Spleen (tissue), 13 donors: ENCODE results near the gene MRPL18. TPM values are rescaled to one million over a fixed set of nuclear protein-coding genes. Genes with fewer than 3 reads are reported as not detected.

ENCODE experiments used
- DNase-seq: peaks from one replicate; pipeline ENCODE4 v3.0.0-alpha.2; 2020
- H3K27ac ChIP-seq, 8 donors: fragments of 200-600 bp; sonication (generic) in 7 of 8; 1 replicate in 4 of 8; 2 replicates in 4 of 8; pipeline versions ENCODE4 v1.5.0 to v1.8.0; 2016 to 2021; ENCODE audit warnings: inconsistent platforms in 4 of 8, mild to moderate bottlenecking in 4 of 8, moderate library complexity in 1 of 8
- H3K27me3 ChIP-seq, 7 donors: fragments of 200-600 bp; sonication (generic) in 6 of 7; replicated peaks in 1 of 7; 1 replicate in 4 of 7; 2 replicates in 3 of 7; pipeline versions ENCODE4 v1.5.0 to v1.8.0; 2016 to 2021; ENCODE audit warnings: inconsistent platforms in 3 of 7, mild to moderate bottlenecking in 1 of 7
- H3K36me3 ChIP-seq, 6 donors: fragments of 200-600 bp; sonication (generic) in 5 of 6; 1 replicate in 4 of 6; 2 replicates in 2 of 6; pipeline versions ENCODE4 v1.5.0 to v1.8.0; 2016 to 2021; ENCODE audit warnings: inconsistent platforms in 2 of 6
- H3K4me1 ChIP-seq, 6 donors: fragments of 200-600 bp; sonication (generic) in 5 of 6; 1 replicate in 3 of 6; 2 replicates in 3 of 6; pipeline versions ENCODE4 v1.5.0 to v1.8.0; 2016 to 2021; ENCODE audit warnings: inconsistent platforms in 3 of 6
- H3K4me3 ChIP-seq, 8 donors: fragments of 200-600 bp; sonication (generic) in 7 of 8; 1 replicate in 4 of 8; 2 replicates in 4 of 8; pipeline versions ENCODE4 v1.5.0 to v1.8.0; 2016 to 2021; ENCODE audit warnings: inconsistent platforms in 4 of 8, mild to moderate bottlenecking in 4 of 8, moderate library complexity in 2 of 8
- H3K9me3 ChIP-seq, 8 donors: fragments of 200-600 bp; sonication (generic) in 7 of 8; 1 replicate in 4 of 8; 2 replicates in 4 of 8; pipeline versions ENCODE4 v1.5.0 to v1.8.0; 2016 to 2021; ENCODE audit warnings: inconsistent platforms in 4 of 8
- POLR2A ChIP-seq, 3 donors: fragments of 450-650 bp; IDR thresholded peaks; one replicate each; pipeline ENCODE4 v1.5.1; 2017; ENCODE audit warnings: antibody characterized with exemption in 3 of 3, mild to moderate bottlenecking in 1 of 3
- POLR2AphosphoS5 ChIP-seq, 3 donors: sonication (generic); formaldehyde crosslinking; IDR thresholded peaks; one replicate each; pipeline ENCODE4 v1.5.1; 2017; ENCODE audit warnings: antibody characterized with exemption in 3 of 3
- WGBS, 5 donors: extraction: QIAGEN DNeasy Blood & Tissue Kit in 3 of 5; methylation state at CpG; one replicate each; pipeline versions ENCODE4 v1.1.5 to v1.1.7; 2013 to 2018; 5-methylcytosine and 5-hydroxymethylcytosine counted together
- intact Hi-C: fragments of 100-400 bp; cut with DNase I; formaldehyde crosslinking; loops from one replicate; pipeline ENCODE4 v1.15.0; 2023; ENCODE audit warnings: low total_unique reads
- long read RNA-seq, 2 donors: transcript quantifications; one replicate each; lab custom pipeline, GENCODE V29; 2026
- polyA plus RNA-seq, 3 donors: library from polyadenylated mRNA; stranded (reverse); fragments of 200-250 nt; gene quantifications; one replicate each; pipeline ENCODE4 v1.2.1, GENCODE V29; 2013
- total RNA-seq, 7 donors: library from RNA; depleted of rRNA in 3 of 7; stranded (reverse); fragments of >200 nt in 3 of 7; fragmentation: NEBNext Ultra II Directional in 4 of 7; extraction: Animal tissue kit (Norgen Biotek cat#: 25700) in 4 of 7; gene quantifications; one replicate each; pipeline versions ENCODE4 v1.1.0 to v1.2.1, GENCODE V29; 2016 to 2021
- TF ChIP-seq, protein P1 (sequence below), 11 experiments: fragments of 200-600 bp in 7 of 11; fragments of 450-650 bp in 4 of 11; sonication (generic) in 4 of 11; IDR thresholded peaks in 8 of 11; conservative IDR thresholded peaks in 3 of 11; 1 replicate in 7 of 11; 2 replicates in 4 of 11; pipeline versions ENCODE4 v1.4.0 to v1.8.0; 2016 to 2021; ENCODE audit warnings: antibody characterized with exemption in 11 of 11, inconsistent platforms in 4 of 11, mild to moderate bottlenecking in 1 of 11
- donor health status: healthy with polysubstance abuse.
- donor health status: DM: no; HTN: no; CAD: no; lungs with moderate emphysema.
- donor health status: DM: no; HTN: no; CAD: no.
- donor health status: Bipolar disorder and iron deficiency.
- donor health status: healthy.
- donor health status: DM: no; HTN: no; CAD: no.
- donor health status: DM: yes; HTN: yes; CAD: no.

The MRPL18 gene
- total RNA-seq (10 to 100 TPM; 29.6 to 58.2 (median 42.1) TPM), polyA plus RNA-seq (10 to 100 TPM; 55.4 to 76.7 (median 66.2) TPM)
- long read RNA-seq, donor 1, transcript MRPL18-201 (4 exons, 978 nt): major isoform, 25 of 38 reads
- long read RNA-seq, donor 1, partial matches to known transcripts: 0 of 38 reads
- long read RNA-seq, donor 1, other reads (novel, unspliced or antisense): 12 of 38 reads
- long read RNA-seq, donor 2, transcript MRPL18-201 (4 exons, 978 nt): major isoform, 20 of 27 reads
- long read RNA-seq, donor 2, partial matches to known transcripts: 0 of 27 reads
- long read RNA-seq, donor 2, other reads (novel, unspliced or antisense): 7 of 27 reads

GRCh38 chr6:159790149-159790955 lies at the start of gene MRPL18:
TSS of gene MRPL18 (plus strand) at chr6:159790467. CDS start at chr6:159790588, 121 bp downstream.
- H3K4me1 ChIP-seq: peaks cover 28 to 77% (median 62%) of the 10 kb centered on the region in 6 donors
- 0 to 1% (median 0%) methylated on average over 50 to 56 of the region's 56 CpGs for WGBS, 5 donors
- H3K36me3 ChIP-seq: peaks cover 0 to 65% (median 35%) of the 10 kb centered on the region in 6 donors
- peak within 1 kb of the TSS; percentile 88 to 98 (median 93) for H3K4me3 ChIP-seq
- H3K27me3 ChIP-seq: no peaks in the 10 kb centered on the region
- TF ChIP-seq POLR2AphosphoS5 (IDR thresholded peaks at IDR 0.05): peak; percentile 82 to 86 (median 84)
- TF ChIP-seq, protein P1, sequence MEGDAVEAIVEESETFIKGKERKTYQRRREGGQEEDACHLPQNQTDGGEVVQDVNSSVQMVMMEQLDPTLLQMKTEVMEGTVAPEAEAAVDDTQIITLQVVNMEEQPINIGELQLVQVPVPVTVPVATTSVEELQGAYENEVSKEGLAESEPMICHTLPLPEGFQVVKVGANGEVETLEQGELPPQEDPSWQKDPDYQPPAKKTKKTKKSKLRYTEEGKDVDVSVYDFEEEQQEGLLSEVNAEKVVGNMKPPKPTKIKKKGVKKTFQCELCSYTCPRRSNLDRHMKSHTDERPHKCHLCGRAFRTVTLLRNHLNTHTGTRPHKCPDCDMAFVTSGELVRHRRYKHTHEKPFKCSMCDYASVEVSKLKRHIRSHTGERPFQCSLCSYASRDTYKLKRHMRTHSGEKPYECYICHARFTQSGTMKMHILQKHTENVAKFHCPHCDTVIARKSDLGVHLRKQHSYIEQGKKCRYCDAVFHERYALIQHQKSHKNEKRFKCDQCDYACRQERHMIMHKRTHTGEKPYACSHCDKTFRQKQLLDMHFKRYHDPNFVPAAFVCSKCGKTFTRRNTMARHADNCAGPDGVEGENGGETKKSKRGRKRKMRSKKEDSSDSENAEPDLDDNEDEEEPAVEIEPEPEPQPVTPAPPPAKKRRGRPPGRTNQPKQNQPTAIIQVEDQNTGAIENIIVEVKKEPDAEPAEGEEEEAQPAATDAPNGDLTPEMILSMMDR (IDR thresholded peaks at IDR 0.05 in 8 of 11, conservative IDR thresholded peaks at IDR 0.05 in 3 of 11): peak in 1 of 11 experiments; percentile 14
- TF ChIP-seq POLR2A (IDR thresholded peaks at IDR 0.05): peak in 1 of 3 donors; percentile 27
- no peaks in the 10 kb centered on the region for H3K9me3 ChIP-seq
- DNase-seq: peak; percentile 96
- H3K27ac ChIP-seq: peak within 1 kb of the TSS; percentile 85 to 99 (median 97)
- intact Hi-C loops: loop anchor here (10.0 kb wide), 1 partner anchor 174 kb away; the partner anchor contains the start of gene IGF2R

DNA sequence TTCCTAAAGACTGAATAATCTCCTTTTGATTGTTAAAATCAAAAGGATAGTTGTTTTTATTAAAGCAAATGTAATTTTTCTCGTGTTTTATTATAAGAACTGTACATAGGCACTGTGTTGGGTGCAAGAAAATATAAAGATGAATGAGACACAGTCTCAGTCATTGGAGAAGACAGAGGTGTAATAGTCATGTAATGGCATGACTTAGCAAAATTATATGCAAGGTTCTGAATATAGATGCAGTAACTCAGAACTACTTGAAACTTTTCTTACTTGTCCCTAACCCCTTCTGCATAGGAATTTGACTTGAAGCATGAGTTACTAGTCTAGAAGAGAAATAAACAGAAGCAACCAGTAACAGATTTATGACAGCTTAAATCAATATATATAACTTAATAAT lies 48.1 kb upstream of the MRPL18 start:
- Histone ChIP-seq H3K27ac (no peak overlapping the region), H3K36me3 (peaks cover 3 to 100% (median 72%) of the 10 kb centered on the region in 6 donors), H3K4me1 (peaks cover 4 to 70% (median 30%) of the 10 kb centered on the region in 6 donors), H3K4me3 (no peak overlapping the region), H3K9me3 (no peaks in the 10 kb centered on the region), H3K27me3 (no peaks in the 10 kb centered on the region)
- intact Hi-C loops: no loop called here
- no peak for DNase-seq
- TF ChIP-seq, protein P1 (IDR thresholded peaks at IDR 0.05 in 8 of 11, conservative IDR thresholded peaks at IDR 0.05 in 3 of 11): no peak
- TF ChIP-seq POLR2A (IDR thresholded peaks at IDR 0.05) (no peak), POLR2AphosphoS5 (IDR thresholded peaks at IDR 0.05) (no peak)
- 88 to 92% (median 90%) methylated on average over 1 of the region's 1 CpG for WGBS, 5 donors

GRCh38 chr6:159745081-159745480 lies 45.2 kb upstream of the MRPL18 start:
- WGBS, 5 donors: 87 to 92% (median 89%) methylated on average over 7 of the region's 7 CpGs
- Histone ChIP-seq H3K36me3 (peaks cover 3 to 100% (median 96%) of the 10 kb centered on the region in 6 donors), H3K27me3 (no peaks in the 10 kb centered on the region), H3K27ac (no peak overlapping the region), H3K9me3 (no peaks in the 10 kb centered on the region), H3K4me1 (peaks cover 0 to 40% (median 4%) of the 10 kb centered on the region in 6 donors), H3K4me3 (no peak overlapping the region)
- no peak for TF ChIP-seq POLR2A (IDR thresholded peaks at IDR 0.05)
- TF ChIP-seq, protein P1 (IDR thresholded peaks at IDR 0.05 in 8 of 11, conservative IDR thresholded peaks at IDR 0.05 in 3 of 11): no peak
- TF ChIP-seq POLR2AphosphoS5 (IDR thresholded peaks at IDR 0.05): no peak
- intact Hi-C loops: no loop called here
- no peak for DNase-seq
